HG03442 (cell line): Measurements from ENCODE around the gene OPALIN.

Experiments
- ATAC-seq: cut with Tn5 transposase; IDR thresholded peaks from one replicate; pipeline ENCODE4 v1.9.1; 2021; ENCODE audit warnings: mild to moderate bottlenecking, moderate library complexity; ENCODE audit not compliant: unreplicated experiment

The OPALIN gene

GRCh38 chr10:96301616-96302015 lies 57.2 kb downstream of the OPALIN start:
- ATAC-seq, result no peak

- no peak for ATAC-seq
Measured at GRCh38 chr10:96299383-96299782, 59.4 kb downstream of the OPALIN start.

- ATAC-seq, result no peak
Measured at GRCh38 chr10:96298362-96298761, 60.4 kb downstream of the OPALIN start.

GRCh38 chr10:96297486-96297885 lies 61.3 kb downstream of the OPALIN start:
- no peak for ATAC-seq

- ATAC-seq, result no peak
Measured at GRCh38 chr10:96295475-96295874, 63.3 kb downstream of the OPALIN start.
